H1 (cell line): Measurements from ENCODE around the gene F10. TPM values are rescaled to one million over a fixed set of nuclear protein-coding genes. Genes with fewer than 3 reads are reported as not detected.

Experiments used
- CREB1 ChIP-seq: IDR thresholded peaks from 2 replicates; pipeline ENCODE4 v1.6.1; 2012; ENCODE audit warnings: inconsistent platforms
- polyA plus RNA-seq, 7 experiments: library from polyadenylated mRNA; depleted of rRNA in 3 of 7; stranded (reverse) in 5 of 7; unstranded in 2 of 7; fragments of >200 nt in 5 of 7; fragments of 200-250 nt in 2 of 7; gene quantifications; 1 replicate in 5 of 7; 2 replicates in 1 of 7; 4 replicates in 1 of 7; pipeline versions ENCODE4 v1.2.1 to v1.2.3, GENCODE V29; 2011 to 2013; ENCODE audit warnings: missing spikeins in 2 of 7, mixed read lengths in 2 of 7
- total RNA-seq: library from RNA; stranded (reverse); fragmentation: NEBNext Ultra II Directional; extraction: Animal tissue kit (Norgen Biotek cat#: 25700); gene quantifications from 2 replicates; pipeline ENCODE4 v1.2.1, GENCODE V29; 2021
- TF ChIP-seq, protein P1 (sequence below), 3 experiments: IDR thresholded peaks; 1 replicate in 2 of 3; 2 replicates in 1 of 3; pipeline versions ENCODE4 v1.5.1 to v1.6.1; 2011; ENCODE audit warnings: low read length in 3 of 3, mild to moderate bottlenecking in 3 of 3, inconsistent platforms in 2 of 3, low read depth in 1 of 3, moderate library complexity in 1 of 3; ENCODE audit not compliant: insufficient read depth in 1 of 3; ENCODE audit errors: control extremely low read depth in 1 of 3

F10 gene
- total and polyA plus RNA-seq, 2 of the 8 experiments (the other 6 are each of a cell fraction or from before 2014, with no cell fraction given) = 2.0 to 4.2 TPM

DNA sequence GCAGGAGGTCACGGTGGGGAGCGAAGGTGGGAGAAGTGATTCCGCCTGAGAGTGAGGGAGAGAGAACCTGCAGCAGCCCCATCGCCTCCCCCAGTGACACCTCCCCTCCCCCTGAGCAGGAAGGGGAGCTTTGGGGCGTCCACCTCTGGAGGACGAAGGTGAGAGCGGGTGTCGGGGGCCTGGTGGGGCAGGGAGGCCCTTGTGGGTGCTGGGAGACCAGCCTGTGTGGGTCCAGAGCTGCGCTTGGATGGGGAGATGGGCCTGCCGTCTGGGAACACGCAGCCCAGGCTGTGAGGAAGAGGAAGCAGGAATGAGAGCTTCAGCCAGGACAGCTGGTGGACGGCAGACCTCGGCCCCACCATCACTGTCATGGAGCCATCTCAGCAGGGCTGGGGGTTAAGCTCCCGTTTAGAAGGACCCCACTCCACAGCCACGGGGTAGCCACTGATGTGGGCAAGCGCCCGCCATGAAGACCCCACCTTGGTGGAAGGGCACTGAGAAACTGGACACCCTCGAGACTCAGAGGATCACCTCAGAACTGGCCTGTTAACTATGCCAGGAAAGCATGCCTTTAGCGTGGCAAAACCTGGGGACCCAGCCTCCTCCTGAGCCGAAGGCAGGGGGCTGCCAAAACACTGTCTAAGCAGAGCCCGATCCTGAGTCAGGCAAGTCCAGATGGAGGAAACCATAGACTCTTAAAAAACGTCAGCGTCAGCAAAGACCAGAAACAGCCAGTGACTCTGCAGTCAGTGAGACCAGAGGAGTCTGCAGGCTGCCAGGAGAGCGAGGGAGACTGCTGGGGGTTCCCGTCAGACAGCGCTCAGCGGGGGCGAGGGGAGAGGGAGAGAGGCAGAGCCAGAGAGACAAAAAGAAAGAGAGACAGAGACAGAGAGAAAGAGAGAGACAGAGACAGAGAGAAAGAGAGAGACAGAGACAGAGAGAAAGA, 29.4 kb downstream of the F10 start (continued):
- TF ChIP-seq, protein P1, sequence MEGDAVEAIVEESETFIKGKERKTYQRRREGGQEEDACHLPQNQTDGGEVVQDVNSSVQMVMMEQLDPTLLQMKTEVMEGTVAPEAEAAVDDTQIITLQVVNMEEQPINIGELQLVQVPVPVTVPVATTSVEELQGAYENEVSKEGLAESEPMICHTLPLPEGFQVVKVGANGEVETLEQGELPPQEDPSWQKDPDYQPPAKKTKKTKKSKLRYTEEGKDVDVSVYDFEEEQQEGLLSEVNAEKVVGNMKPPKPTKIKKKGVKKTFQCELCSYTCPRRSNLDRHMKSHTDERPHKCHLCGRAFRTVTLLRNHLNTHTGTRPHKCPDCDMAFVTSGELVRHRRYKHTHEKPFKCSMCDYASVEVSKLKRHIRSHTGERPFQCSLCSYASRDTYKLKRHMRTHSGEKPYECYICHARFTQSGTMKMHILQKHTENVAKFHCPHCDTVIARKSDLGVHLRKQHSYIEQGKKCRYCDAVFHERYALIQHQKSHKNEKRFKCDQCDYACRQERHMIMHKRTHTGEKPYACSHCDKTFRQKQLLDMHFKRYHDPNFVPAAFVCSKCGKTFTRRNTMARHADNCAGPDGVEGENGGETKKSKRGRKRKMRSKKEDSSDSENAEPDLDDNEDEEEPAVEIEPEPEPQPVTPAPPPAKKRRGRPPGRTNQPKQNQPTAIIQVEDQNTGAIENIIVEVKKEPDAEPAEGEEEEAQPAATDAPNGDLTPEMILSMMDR (IDR thresholded peaks at IDR 0.05; ENCODE audit: control extremely low read depth in 1 of 3, insufficient read depth in 1 of 3, low read depth in 1 of 3, low read length in 3 of 3) = no peak
- no peak for TF ChIP-seq CREB1
